KMS-11 (cell line): ENCODE data around the gene MARVELD1.

Experiments
- H2AFZ ChIP-seq: fragments of 200-600 bp; sonication (generic); 2 replicates; pipeline ENCODE4 v1.6.1; 2016; ENCODE audit warnings: antibody characterized with exemption, mixed run types, low read depth
- H3K27ac ChIP-seq: fragments of 200-600 bp; sonication (generic); 2 replicates; pipeline ENCODE4 v1.6.1; 2016; ENCODE audit warnings: mild to moderate bottlenecking, mixed run types
- H3K27me3 ChIP-seq: fragments of 200-600 bp; sonication (generic); 2 replicates; pipeline ENCODE4 v1.6.1; 2017; ENCODE audit warnings: mild to moderate bottlenecking, low read depth, mixed run types, moderate library complexity; ENCODE audit not compliant: insufficient read depth
- H3K36me3 ChIP-seq: fragments of 200-600 bp; sonication (generic); 2 replicates; pipeline ENCODE4 v1.6.1; 2017; ENCODE audit warnings: mild to moderate bottlenecking, mixed run types; ENCODE audit not compliant: insufficient read depth
- H3K4me1 ChIP-seq: fragments of 200-600 bp; sonication (generic); 2 replicates; pipeline ENCODE4 v1.6.1; 2016; ENCODE audit warnings: mild to moderate bottlenecking, low read depth, mixed run types; ENCODE audit not compliant: poor library complexity, severe bottlenecking
- H3K4me2 ChIP-seq: fragments of 200-600 bp; sonication (generic); 2 replicates; pipeline ENCODE4 v1.7.0; 2016; ENCODE audit warnings: mild to moderate bottlenecking, mixed run types
- H3K4me3 ChIP-seq: fragments of 200-600 bp; sonication (generic); IDR thresholded peaks from 2 replicates; pipeline ENCODE4 v1.6.1; 2017; ENCODE audit warnings: low read depth, low read length, mixed read lengths; ENCODE audit not compliant: insufficient read depth
- H3K79me2 ChIP-seq: fragments of 200-600 bp; sonication (generic); 2 replicates; pipeline ENCODE4 v1.6.1; 2016; ENCODE audit warnings: low read depth, mixed run types; ENCODE audit not compliant: insufficient read depth
- H3K9ac ChIP-seq: fragments of 200-600 bp; sonication (generic); 2 replicates; pipeline ENCODE4 v1.6.1; 2016; ENCODE audit warnings: mild to moderate bottlenecking, mixed run types
- H4K20me1 ChIP-seq: fragments of 200-600 bp; sonication (generic); 2 replicates; pipeline ENCODE4 v1.6.1; 2016; ENCODE audit warnings: mild to moderate bottlenecking, mixed run types; ENCODE audit not compliant: insufficient read depth
- CTCF ChIP-seq: fragments of 200-600 bp; sonication (generic); conservative IDR thresholded peaks from 2 replicates; pipeline ENCODE4 v1.6.1; 2017; ENCODE audit warnings: low read depth, mild to moderate bottlenecking, antibody characterized with exemption, low read length, moderate library complexity, mixed read lengths

The MARVELD1 gene

GRCh38 chr10:97740613-97741012 lies 27.1 kb downstream of the MARVELD1 start:
- Histone ChIP-seq H3K79me2 (peaks cover 43% of the 10 kb centered on the region), H3K36me3 (no peaks in the 10 kb centered on the region; the same call in 1 of the 2 replicates), H3K27me3 (no peaks in the 10 kb centered on the region), H3K4me1 (peaks cover 13% of the 10 kb centered on the region), H3K4me3 (no peak overlapping the region), H3K27ac (no peak overlapping the region), H4K20me1 (no peaks in the 10 kb centered on the region), H2AFZ (no peak overlapping the region), H3K4me2 (no peak overlapping the region), H3K9ac (no peak overlapping the region)
- TF ChIP-seq CTCF: no peak

- H3K4me2 ChIP-seq: no peak overlapping the region
- H3K36me3 ChIP-seq: no peaks in the 10 kb centered on the region; the same call in 1 of the 2 replicates
- no peaks in the 10 kb centered on the region for H4K20me1 ChIP-seq
- peaks cover 29% of the 10 kb centered on the region for H3K79me2 ChIP-seq
- H3K27ac ChIP-seq: no peak overlapping the region
- no peak overlapping the region for H2AFZ ChIP-seq
- no peak overlapping the region for H3K9ac ChIP-seq
- peaks cover 4% of the 10 kb centered on the region for H3K4me1 ChIP-seq
- no peaks in the 10 kb centered on the region for H3K27me3 ChIP-seq
- TF ChIP-seq CTCF: no peak
- H3K4me3 ChIP-seq: no peak overlapping the region
Measured at GRCh38 chr10:97743169-97743943, 29.8 kb downstream of the MARVELD1 start.

GRCh38 chr10:97744405-97745035 lies 31.0 kb downstream of the MARVELD1 start:
- no peaks in the 10 kb centered on the region for H4K20me1 ChIP-seq
- H3K36me3 ChIP-seq: no peaks in the 10 kb centered on the region; the same call in 1 of the 2 replicates

GRCh38 chr10:97747573-97747972 lies 34.0 kb downstream of the MARVELD1 start:
- H2AFZ ChIP-seq: no peak overlapping the region
- 0 out of 2 replicates have a peak, but pooled peaks cover 4% of the 10 kb centered on the region for H3K79me2 ChIP-seq
- TF ChIP-seq CTCF: no peak
- no peak overlapping the region for H3K4me3 ChIP-seq
- H3K4me2 ChIP-seq: no peak overlapping the region
- H3K27ac ChIP-seq: no peak overlapping the region
- no peaks in the 10 kb centered on the region for H3K4me1 ChIP-seq
- H3K27me3 ChIP-seq: no peaks in the 10 kb centered on the region
- H3K9ac ChIP-seq: no peak overlapping the region
- H3K36me3 ChIP-seq: no peaks in the 10 kb centered on the region; the same call in 1 of the 2 replicates
- H4K20me1 ChIP-seq: no peaks in the 10 kb centered on the region

More at GRCh38 chr10:97744405-97745035, 31.0 kb downstream of the MARVELD1 start:
- Histone ChIP-seq H3K27me3 (no peaks in the 10 kb centered on the region), H2AFZ (no peak overlapping the region), H3K79me2 (peaks cover 20% of the 10 kb centered on the region; the same call in 1 of the 2 replicates), H3K9ac (no peak overlapping the region), H3K4me1 (no peaks in the 10 kb centered on the region), H3K4me3 (no peak overlapping the region), H3K4me2 (no peak overlapping the region), H3K27ac (no peak overlapping the region)
- TF ChIP-seq CTCF: no peak
